GM19467 (cell line): ENCODE data around the gene SZRD1.

Source experiments
- ATAC-seq: cut with Tn5 transposase; IDR thresholded peaks from one replicate; pipeline ENCODE4 v1.9.1; 2021; ENCODE audit warnings: mild to moderate bottlenecking, moderate library complexity; ENCODE audit not compliant: unreplicated experiment

SZRD1 gene

GRCh38 chr1:16436946-16437474, 70.0 kb downstream of the SZRD1 start, which contains the start of gene SPATA21:
SPATA21 (minus strand) TSS chr1:16437424; CDS start chr1:16431371, 6,053 bp downstream.
- no peak for ATAC-seq

- no peak for ATAC-seq
These were observed 71.5 kb downstream of the SZRD1 start for GRCh38 chr1:16438516-16438915.

- ATAC-seq = no peak
These were observed 71.9 kb downstream of the SZRD1 start for GRCh38 chr1:16438924-16439323.

GRCh38 chr1:16440131-16440469, 73.1 kb downstream of the SZRD1 start:
- peak; percentile 18 for ATAC-seq

GRCh38 chr1:16440470-16441281, 73.6 kb downstream of the SZRD1 start, which contains the start of gene NECAP2:
NECAP2 (plus strand) TSS chr1:16440724; CDS start chr1:16440762, 38 bp downstream.
- ATAC-seq = peak; percentile 79

GRCh38 chr1:16441282-16441665, 74.2 kb downstream of the SZRD1 start:
- ATAC-seq = no peak

- no peak for ATAC-seq
These were observed 75.2 kb downstream of the SZRD1 start for GRCh38 chr1:16442265-16442664.

- no peak for ATAC-seq
These were observed 75.9 kb downstream of the SZRD1 start for GRCh38 chr1:16442941-16443340.

GRCh38 chr1:16443975-16444770, 77.1 kb downstream of the SZRD1 start:
- ATAC-seq = no peak

GRCh38 chr1:16445052-16445451, 78.0 kb downstream of the SZRD1 start:
- ATAC-seq = no peak

- no peak for ATAC-seq
These were observed 79.1 kb downstream of the SZRD1 start for GRCh38 chr1:16446116-16446515.

- ATAC-seq = no peak
These were observed 80.6 kb downstream of the SZRD1 start for GRCh38 chr1:16447641-16448040.
